Loucy (cell line): Measurements from ENCODE around the gene ALKAL2.

Experiments
- CTCF ChIP-seq: fragments of 200-600 bp; sonication (generic); conservative IDR thresholded peaks from 2 replicates; pipeline ENCODE4 v1.5.1; 2014; ENCODE audit warnings: mild to moderate bottlenecking, antibody characterized with exemption, low read length
- EZH2phosphoT487 ChIP-seq: fragments of 200-600 bp; IDR thresholded peaks from 2 replicates; pipeline ENCODE4 v1.6.1; 2018; ENCODE audit warnings: antibody characterized with exemption, mild to moderate bottlenecking, moderate library complexity, borderline replicate concordance

- TF ChIP-seq CTCF (no peak), EZH2phosphoT487 (no peak)
These were observed 1.0 kb downstream of the ALKAL2 start for GRCh38 chr2:286774-287392.
